Mesenchymal stem cell (in vitro differentiated cells and primary cell): Measurements from ENCODE around the gene ATXN7.
A peak's percentile ranks its signal among the peaks of the same experiment; 100 is the strongest.

Experiments
- DNase-seq: peaks from one replicate; pipeline ENCODE4 v3.0.0-alpha.2; 2013
- H2AFZ ChIP-seq: one replicate; pipeline ENCODE4 v1.6.1; 2013; ENCODE audit warnings: low read depth, mild to moderate bottlenecking, control low read depth, inconsistent platforms, low read length, moderate library complexity
- H2AK5ac ChIP-seq: 2 replicates; pipeline ENCODE4 v1.6.1; 2013; ENCODE audit warnings: low read length, moderate library complexity, mild to moderate bottlenecking, inconsistent platforms; ENCODE audit not compliant: severe bottlenecking
- H2BK120ac ChIP-seq: one replicate; pipeline ENCODE4 v1.6.1; 2013; ENCODE audit warnings: low read depth, mild to moderate bottlenecking, inconsistent platforms, low read length, moderate library complexity
- H2BK12ac ChIP-seq, 2 experiments: one replicate each; pipeline ENCODE4 v1.6.1; 2013; ENCODE audit warnings: inconsistent platforms in 2 of 2, low read length in 2 of 2, mild to moderate bottlenecking in 2 of 2, moderate library complexity in 2 of 2, control low read depth in 1 of 2
- H2BK15ac ChIP-seq: one replicate; pipeline ENCODE4 v1.6.1; 2013; ENCODE audit warnings: mild to moderate bottlenecking, low read depth, inconsistent platforms; ENCODE audit not compliant: poor library complexity, severe bottlenecking
- H2BK5ac ChIP-seq: 2 replicates; pipeline ENCODE4 v1.6.1; 2013; ENCODE audit warnings: low read depth, mild to moderate bottlenecking, low read length, control low read depth, inconsistent platforms; ENCODE audit not compliant: poor library complexity, severe bottlenecking
- H3K14ac ChIP-seq, 2 experiments: one replicate each; pipeline ENCODE4 v1.6.1; 2013; ENCODE audit warnings: inconsistent platforms in 2 of 2, low read length in 2 of 2, control low read depth in 1 of 2, mild to moderate bottlenecking in 1 of 2, moderate library complexity in 1 of 2
- H3K18ac ChIP-seq, 2 experiments: one replicate each; pipeline ENCODE4 v1.6.1; 2013; ENCODE audit warnings: inconsistent platforms in 2 of 2, low read length in 2 of 2, control low read depth in 1 of 2, low read depth in 1 of 2, mild to moderate bottlenecking in 1 of 2
- H3K23ac ChIP-seq, 2 experiments: one replicate each; pipeline ENCODE4 v1.6.1; 2013; ENCODE audit warnings: inconsistent platforms in 2 of 2, low read length in 2 of 2, mild to moderate bottlenecking in 2 of 2, moderate library complexity in 2 of 2, control low read depth in 1 of 2
- H3K27ac ChIP-seq: 2 replicates; pipeline ENCODE4 v1.5.1; 2013; ENCODE audit warnings: mild to moderate bottlenecking, moderate library complexity, low read length, control low read depth, inconsistent platforms; ENCODE audit not compliant: poor library complexity, severe bottlenecking
- H3K27me3 ChIP-seq, 2 experiments: 2 replicates each; pipeline versions ENCODE4 v1.6.1 to v1.7.0; 2013; ENCODE audit warnings: low read length in 2 of 2, mild to moderate bottlenecking in 2 of 2, moderate library complexity in 2 of 2, control low read depth in 1 of 2, inconsistent platforms in 1 of 2; ENCODE audit not compliant: control insufficient read depth in 1 of 2, insufficient read depth in 1 of 2
- H3K36me3 ChIP-seq, 2 experiments: 2 replicates each; pipeline versions ENCODE4 v1.6.1 to v1.7.0; 2013; ENCODE audit warnings: low read length in 2 of 2, control low read depth in 1 of 2, inconsistent platforms in 1 of 2, low read depth in 1 of 2, mild to moderate bottlenecking in 1 of 2; ENCODE audit not compliant: insufficient read depth in 2 of 2, control insufficient read depth in 1 of 2
- H3K4ac ChIP-seq, 2 experiments: one replicate each; pipeline ENCODE4 v1.6.1; 2013; ENCODE audit warnings: inconsistent platforms in 2 of 2, low read length in 2 of 2, mild to moderate bottlenecking in 2 of 2, moderate library complexity in 2 of 2, control low read depth in 1 of 2, low read depth in 1 of 2
- H3K4me1 ChIP-seq: 2 replicates; pipeline ENCODE4 v1.6.1; 2013; ENCODE audit warnings: low read depth, low read length, control low read depth; ENCODE audit not compliant: control insufficient read depth, insufficient read depth
- H3K4me2 ChIP-seq: 2 replicates; pipeline ENCODE4 v1.6.1; 2013; ENCODE audit warnings: low read length, mild to moderate bottlenecking, inconsistent platforms; ENCODE audit not compliant: poor library complexity, severe bottlenecking
- H3K4me3 ChIP-seq, 2 experiments: 2 replicates each; pipeline versions ENCODE4 v1.5.1 to v1.7.0; 2013; ENCODE audit warnings: low read length in 2 of 2, mild to moderate bottlenecking in 2 of 2, control low read depth in 1 of 2, low read depth in 1 of 2; ENCODE audit not compliant: insufficient read depth in 1 of 2
- H3K79me1 ChIP-seq: replicated peaks from 2 replicates; pipeline ENCODE4 v1.6.1; 2013; ENCODE audit warnings: mild to moderate bottlenecking, control low read depth, low read length, inconsistent platforms; ENCODE audit not compliant: poor library complexity, severe bottlenecking
- H3K9ac ChIP-seq: 2 replicates; pipeline ENCODE4 v1.7.0; 2013; ENCODE audit warnings: mild to moderate bottlenecking, low read length, moderate library complexity
- H3K9me3 ChIP-seq: 2 replicates; pipeline ENCODE4 v1.7.0; 2013; ENCODE audit warnings: mild to moderate bottlenecking, low read length; ENCODE audit not compliant: control insufficient read depth
- H4K8ac ChIP-seq: one replicate; pipeline ENCODE4 v1.6.1; 2013; ENCODE audit warnings: inconsistent platforms, mild to moderate bottlenecking, low read length, moderate library complexity
- H4K91ac ChIP-seq: one replicate; pipeline ENCODE4 v1.6.1; 2013; ENCODE audit warnings: mild to moderate bottlenecking, low read length, inconsistent platforms
- WGBS: methylation state at CpG from one replicate; pipeline ENCODE4 v1.1.7; 2013; ENCODE audit warnings: mixed read lengths; 5-methylcytosine and 5-hydroxymethylcytosine counted together

The ATXN7 gene

GRCh38 chr3:63875510-63875909 lies 11.8 kb downstream of the ATXN7 start:
- no peak overlapping the region for H2BK5ac ChIP-seq
- no peaks in the 10 kb centered on the region for H3K36me3 ChIP-seq
- no peak overlapping the region for H2BK15ac ChIP-seq
- H3K9me3 ChIP-seq: no peaks in the 10 kb centered on the region
- no peak overlapping the region for H3K4me3 ChIP-seq
- no peak overlapping the region for H2BK12ac ChIP-seq
- H2AK5ac ChIP-seq: no peak overlapping the region
- no peak for DNase-seq
- 29% methylated on average over 1 of the region's 2 CpGs for WGBS
- H4K8ac ChIP-seq: no peak overlapping the region
- H3K27me3 ChIP-seq: no peaks in the 10 kb centered on the region
- no peak overlapping the region for H3K9ac ChIP-seq
- H3K18ac ChIP-seq: no peak overlapping the region
- peaks cover 20% of the 10 kb centered on the region for H3K79me1 ChIP-seq
- H3K23ac ChIP-seq: no peak overlapping the region
- H3K4me1 ChIP-seq: peaks cover 3% of the 10 kb centered on the region
- no peak overlapping the region for H3K14ac ChIP-seq
- no peak overlapping the region for H2AFZ ChIP-seq
- H2BK120ac ChIP-seq: no peak overlapping the region
- no peak overlapping the region for H3K4ac ChIP-seq
- H4K91ac ChIP-seq: no peak overlapping the region
- no peak overlapping the region for H3K27ac ChIP-seq
- H3K4me2 ChIP-seq: no peak overlapping the region

DNA sequence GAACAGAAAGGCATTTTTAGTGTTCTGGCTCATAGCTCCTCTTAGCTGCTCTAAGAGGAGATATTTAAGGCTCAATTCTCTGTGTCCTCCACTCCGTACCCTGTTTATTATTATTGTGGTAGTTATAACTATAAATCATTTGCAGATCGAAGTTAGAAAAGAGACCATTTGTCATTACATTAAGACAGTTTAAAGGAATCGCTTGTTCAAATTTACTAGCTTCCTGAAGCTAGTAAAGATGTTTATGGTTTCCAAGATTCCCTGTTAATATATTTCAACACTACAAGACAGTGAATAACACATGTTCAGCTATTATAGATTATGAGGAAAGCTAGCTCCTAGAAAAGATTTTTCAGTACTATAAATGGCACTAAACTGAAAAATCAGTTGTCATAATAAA lies 12.6 kb downstream of the ATXN7 start:
- Histone ChIP-seq H4K8ac (no peak overlapping the region), H2BK5ac (no peak overlapping the region), H3K23ac (no peak overlapping the region), H3K4me3 (no peak overlapping the region), H3K79me1 (peaks cover 23% of the 10 kb centered on the region), H3K36me3 (no peaks in the 10 kb centered on the region), H2BK120ac (no peak overlapping the region), H4K91ac (no peak overlapping the region), H3K27me3 (no peaks in the 10 kb centered on the region), H3K9ac (no peak overlapping the region), H3K4ac (no peak overlapping the region), H3K4me2 (no peak overlapping the region), H3K14ac (no peak overlapping the region), H2BK12ac (no peak overlapping the region), H2AFZ (no peak overlapping the region), H3K27ac (no peak overlapping the region), H3K9me3 (no peaks in the 10 kb centered on the region), H2AK5ac (no peak overlapping the region), H3K4me1 (peaks cover 3% of the 10 kb centered on the region), H3K18ac (no peak overlapping the region), H2BK15ac (no peak overlapping the region)
- no CpG with 5 or more reads among the region's 3 CpGs for WGBS
- DNase-seq: peak; percentile 9

GRCh38 chr3:63877737-63878393 lies 14.2 kb downstream of the ATXN7 start:
- Histone ChIP-seq H3K79me1 (peaks cover 28% of the 10 kb centered on the region), H2BK5ac (no peak overlapping the region), H2AK5ac (no peak overlapping the region), H4K8ac (no peak overlapping the region), H3K27me3 (no peaks in the 10 kb centered on the region), H3K18ac (no peak overlapping the region), H2BK12ac (no peak overlapping the region), H2BK120ac (no peak overlapping the region), H3K4me3 (no peak overlapping the region), H3K4ac (no peak overlapping the region), H3K14ac (no peak overlapping the region), H3K36me3 (no peaks in the 10 kb centered on the region), H2BK15ac (no peak overlapping the region), H3K27ac (no peak overlapping the region), H3K4me2 (no peak overlapping the region), H3K4me1 (no peaks in the 10 kb centered on the region), H3K9ac (no peak overlapping the region), H3K9me3 (no peaks in the 10 kb centered on the region), H3K23ac (no peak overlapping the region), H2AFZ (no peak overlapping the region), H4K91ac (no peak overlapping the region)
- WGBS: 69% methylated on average over 2 of the region's 3 CpGs
- peak; percentile 14 for DNase-seq

GRCh38 chr3:63878394-63879060 lies 14.9 kb downstream of the ATXN7 start:
- Histone ChIP-seq H3K4ac (no peak overlapping the region), H3K9me3 (no peaks in the 10 kb centered on the region), H3K27ac (no peak overlapping the region), H3K9ac (no peak overlapping the region), H4K91ac (no peak overlapping the region), H3K4me3 (no peak overlapping the region), H2AFZ (no peak overlapping the region), H3K27me3 (no peaks in the 10 kb centered on the region), H3K18ac (no peak overlapping the region), H2BK120ac (no peak overlapping the region), H3K4me1 (no peaks in the 10 kb centered on the region), H3K36me3 (no peaks in the 10 kb centered on the region), H2BK12ac (no peak overlapping the region), H2BK5ac (no peak overlapping the region), H3K23ac (no peak overlapping the region), H3K79me1 (peaks cover 26% of the 10 kb centered on the region), H3K4me2 (no peak overlapping the region), H4K8ac (no peak overlapping the region), H2BK15ac (no peak overlapping the region), H2AK5ac (no peak overlapping the region), H3K14ac (no peak overlapping the region)
- no peak for DNase-seq
- 61% methylated on average over 2 of the region's 2 CpGs for WGBS
